Panc1 (cell line): ENCODE results near the gene TEN1. TPM values are rescaled to one million over a fixed set of nuclear protein-coding genes. Genes with fewer than 3 reads are reported as not detected.

Experiments
- ATAC-seq: fragments of 200-7000 bp; cut with Tn5 transposase; 2 replicates; pipeline ENCODE4 v1.9.1; 2020; ENCODE audit warnings: mild to moderate bottlenecking, moderate library complexity
- BruUV-seq: library from RNA; stranded (reverse); fragments of 400-500 nt; replicated peaks from 2 replicates; lab custom pipeline; 2021; lab: Mats Ljungman, UMichigan
- CTCF ChIA-PET: fragments of 300-600 bp; sonication (Branson Sonifier 250); formaldehyde crosslinking; loops from one replicate; lab custom pipeline; 2022; ENCODE audit warnings: antibody characterized with exemption; lab: Charles Lee
- POLR2A ChIA-PET: fragments of 300-600 bp; sonication (Branson Sonifier 250); formaldehyde crosslinking; loops from one replicate; lab custom pipeline; 2022; ENCODE audit warnings: antibody characterized with exemption; lab: Charles Lee
- DNase-seq: peaks from one replicate; pipeline ENCODE4 v3.0.0-alpha.2; 2010; ENCODE audit warnings: low read depth, low spot score
- H3K27ac ChIP-seq: 2 replicates; pipeline ENCODE4 v1.5.1; 2011; ENCODE audit warnings: mild to moderate bottlenecking, low read length, inconsistent platforms
- H3K27me3 ChIP-seq: fragments of 200-500 bp; sonication (Bioruptor generic); 2 replicates; pipeline ENCODE4 v1.6.0; 2014; ENCODE audit warnings: low read length, inconsistent platforms; ENCODE audit not compliant: control insufficient read depth, insufficient read depth
- H3K36me3 ChIP-seq: fragments of 200-500 bp; sonication (Bioruptor generic); 2 replicates; pipeline ENCODE4 v1.5.1; 2014; ENCODE audit warnings: inconsistent platforms, mild to moderate bottlenecking, low read length, moderate library complexity; ENCODE audit not compliant: control insufficient read depth, insufficient read depth
- H3K4me1 ChIP-seq: 2 replicates; pipeline ENCODE4 v1.5.1; 2011; ENCODE audit warnings: inconsistent platforms, mild to moderate bottlenecking, low read length, moderate library complexity; ENCODE audit not compliant: control insufficient read depth, insufficient read depth
- H3K4me3 ChIP-seq, 2 experiments: 2 replicates each; pipeline ENCODE4 v1.5.1; 2011 to 2012; ENCODE audit warnings: low read depth in 2 of 2, low read length in 2 of 2, mild to moderate bottlenecking in 2 of 2, inconsistent platforms in 1 of 2, moderate library complexity in 1 of 2
- H3K9me3 ChIP-seq: fragments of 200-500 bp; sonication (Bioruptor generic); 2 replicates; pipeline ENCODE4 v1.5.1; 2014; ENCODE audit warnings: low read depth, mild to moderate bottlenecking, inconsistent platforms, low read length, moderate library complexity; ENCODE audit not compliant: control insufficient read depth, insufficient read depth
- POLR2AphosphoS5 ChIP-seq: IDR thresholded peaks from 2 replicates; pipeline ENCODE4 v1.6.1; 2012; ENCODE audit warnings: mild to moderate bottlenecking, low read depth, low read length, moderate library complexity
- SIN3A ChIP-seq: IDR thresholded peaks from 2 replicates; pipeline ENCODE4 v1.6.1; 2012; ENCODE audit warnings: low read depth, mild to moderate bottlenecking, low read length, moderate library complexity, borderline replicate concordance; ENCODE audit not compliant: insufficient read depth
- TCF7L2 ChIP-seq: IDR thresholded peaks from 2 replicates; pipeline ENCODE4 v1.6.1; 2011; ENCODE audit warnings: mild to moderate bottlenecking, low read depth, low read length, inconsistent platforms
- in situ Hi-C: cut with HindIII; loops from 2 replicates; pipeline ENCODE4 v1.10.0; 2016; ENCODE audit warnings: low sequenced_read_pairs, low pct_unique_long_range_greater_than_20kb
- intact Hi-C: fragments of 100-400 bp; cut with micrococcal nuclease; formaldehyde crosslinking; loops from one replicate; pipeline ENCODE4 v1.10.0; 2022; ENCODE audit not compliant: unreplicated experiment
- total RNA-seq: library from RNA; stranded (reverse); gene quantifications from one replicate; pipeline ENCODE4 v1.2.1, GENCODE V29; 2021; ENCODE audit not compliant: unreplicated experiment
- TF ChIP-seq, protein P1 (sequence below), 2 experiments: IDR thresholded peaks; 2 replicates each; pipeline ENCODE4 v1.6.1; 2011 to 2012; ENCODE audit warnings: low read depth in 2 of 2, control low read depth in 1 of 2, low read length in 1 of 2, mild to moderate bottlenecking in 1 of 2, moderate library complexity in 1 of 2; ENCODE audit not compliant: insufficient read depth in 1 of 2
- TF ChIP-seq, protein P2 (sequence below): fragments of 450-650 bp; IDR thresholded peaks from 2 replicates; pipeline ENCODE4 v1.5.1; 2017; ENCODE audit warnings: mild to moderate bottlenecking

Gene TEN1
- total RNA-seq, 1 experiment from 2014 or later = 41.3 TPM

DNA sequence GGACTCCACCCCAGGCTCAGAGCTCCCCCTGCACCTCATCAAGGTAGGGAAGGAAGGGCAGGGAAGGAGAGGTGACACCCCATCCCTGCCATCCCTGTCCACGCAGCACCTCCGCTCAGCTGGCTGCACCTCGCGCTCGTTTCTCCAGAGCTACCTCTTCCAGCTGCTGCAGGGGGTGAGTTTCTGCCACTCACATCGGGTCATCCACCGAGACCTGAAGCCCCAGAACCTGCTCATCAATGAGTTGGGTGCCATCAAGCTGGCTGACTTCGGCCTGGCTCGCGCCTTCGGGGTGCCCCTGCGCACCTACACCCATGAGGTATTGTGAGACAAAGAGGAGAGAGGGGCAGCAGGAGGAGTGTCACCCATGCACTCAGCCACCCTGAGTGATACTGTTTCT lies 23.1 kb downstream of the TEN1 start:
- no TSS peak for BruUV-seq
- DNase-seq (no peak), ATAC-seq (no peak)
- TF ChIP-seq SIN3A (no peak), POLR2AphosphoS5 (no peak), TCF7L2 (no peak)
- TF ChIP-seq, protein P1, sequence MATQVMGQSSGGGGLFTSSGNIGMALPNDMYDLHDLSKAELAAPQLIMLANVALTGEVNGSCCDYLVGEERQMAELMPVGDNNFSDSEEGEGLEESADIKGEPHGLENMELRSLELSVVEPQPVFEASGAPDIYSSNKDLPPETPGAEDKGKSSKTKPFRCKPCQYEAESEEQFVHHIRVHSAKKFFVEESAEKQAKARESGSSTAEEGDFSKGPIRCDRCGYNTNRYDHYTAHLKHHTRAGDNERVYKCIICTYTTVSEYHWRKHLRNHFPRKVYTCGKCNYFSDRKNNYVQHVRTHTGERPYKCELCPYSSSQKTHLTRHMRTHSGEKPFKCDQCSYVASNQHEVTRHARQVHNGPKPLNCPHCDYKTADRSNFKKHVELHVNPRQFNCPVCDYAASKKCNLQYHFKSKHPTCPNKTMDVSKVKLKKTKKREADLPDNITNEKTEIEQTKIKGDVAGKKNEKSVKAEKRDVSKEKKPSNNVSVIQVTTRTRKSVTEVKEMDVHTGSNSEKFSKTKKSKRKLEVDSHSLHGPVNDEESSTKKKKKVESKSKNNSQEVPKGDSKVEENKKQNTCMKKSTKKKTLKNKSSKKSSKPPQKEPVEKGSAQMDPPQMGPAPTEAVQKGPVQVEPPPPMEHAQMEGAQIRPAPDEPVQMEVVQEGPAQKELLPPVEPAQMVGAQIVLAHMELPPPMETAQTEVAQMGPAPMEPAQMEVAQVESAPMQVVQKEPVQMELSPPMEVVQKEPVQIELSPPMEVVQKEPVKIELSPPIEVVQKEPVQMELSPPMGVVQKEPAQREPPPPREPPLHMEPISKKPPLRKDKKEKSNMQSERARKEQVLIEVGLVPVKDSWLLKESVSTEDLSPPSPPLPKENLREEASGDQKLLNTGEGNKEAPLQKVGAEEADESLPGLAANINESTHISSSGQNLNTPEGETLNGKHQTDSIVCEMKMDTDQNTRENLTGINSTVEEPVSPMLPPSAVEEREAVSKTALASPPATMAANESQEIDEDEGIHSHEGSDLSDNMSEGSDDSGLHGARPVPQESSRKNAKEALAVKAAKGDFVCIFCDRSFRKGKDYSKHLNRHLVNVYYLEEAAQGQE (IDR thresholded peaks at IDR 0.05; ENCODE audit: insufficient read depth in 1 of 2, low read depth in 2 of 2, low read length in 1 of 2) = no peak
- CTCF ChIA-PET = interaction anchor here (0.6 kb wide), 1 partner anchor 97 kb away, joined by 3 read pairs; the partner anchor contains the start of gene MRPL38
- in situ Hi-C loops (no loop called here), intact Hi-C loops (loop anchor here (5.0 kb wide), 1 partner anchor 95 kb away; no protein-coding TSS in a partner anchor)
- Histone ChIP-seq H3K36me3 (no peaks in the 10 kb centered on the region), H3K27ac (no peak overlapping the region), H3K4me1 (peaks cover 16% of the 10 kb centered on the region), H3K4me3 (no peak overlapping the region), H3K9me3 (no peaks in the 10 kb centered on the region), H3K27me3 (no peaks in the 10 kb centered on the region)
- POLR2A ChIA-PET = interaction anchor here (0.5 to 1.1 kb wide), 2 partner anchors 11 to 24 kb away, joined by 4 to 5 read pairs; partner anchors contain the start of genes ACOX1 and TEN1

DNA sequence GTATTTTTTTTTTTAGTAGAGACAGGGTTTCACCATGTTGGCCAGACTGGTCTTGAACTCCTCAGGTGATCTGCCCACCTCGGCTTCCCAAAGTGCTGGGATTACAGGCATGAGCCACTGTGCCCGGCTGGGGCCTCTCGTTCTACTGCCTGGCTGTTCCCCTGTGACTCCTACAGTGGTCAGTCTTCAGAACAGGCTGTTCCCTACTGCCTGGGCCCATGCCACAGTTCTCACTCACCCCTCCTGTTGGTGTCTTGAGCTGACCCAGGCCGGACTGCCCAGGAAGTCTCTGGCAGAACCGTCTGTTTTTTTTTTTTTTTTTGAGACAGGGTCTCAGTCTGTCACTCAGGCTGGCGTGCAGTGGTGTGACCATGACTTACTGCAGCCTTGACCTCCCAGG lies 24.9 kb downstream of the TEN1 start:
- intact Hi-C loops (loop anchor here (5.0 kb wide), 1 partner anchor 97 kb away; no protein-coding TSS in a partner anchor), in situ Hi-C loops (no loop called here)
- H3K9me3 ChIP-seq = no peaks in the 10 kb centered on the region
- peaks cover 15% of the 10 kb centered on the region for H3K4me1 ChIP-seq
- ChIA-PET CTCF (interaction anchor here (0.6 to 2.8 kb wide), 3 partner anchors 11 to 106 kb away, joined by 3 to 9 read pairs (median 4); no protein-coding TSS in a partner anchor), POLR2A (interaction anchor here (0.6 kb wide), 2 partner anchors 16 to 57 kb away, joined by 3 read pairs; no protein-coding TSS in a partner anchor)
- H3K36me3 ChIP-seq = no peaks in the 10 kb centered on the region
- no peak overlapping the region for H3K4me3 ChIP-seq
- DNase-seq (no peak), ATAC-seq (no peak)
- TF ChIP-seq TCF7L2 = no peak
- TF ChIP-seq, protein P1 (IDR thresholded peaks at IDR 0.05; ENCODE audit: insufficient read depth in 1 of 2, low read depth in 2 of 2, low read length in 1 of 2) = no peak
- TF ChIP-seq SIN3A = no peak
- TF ChIP-seq, protein P2, sequence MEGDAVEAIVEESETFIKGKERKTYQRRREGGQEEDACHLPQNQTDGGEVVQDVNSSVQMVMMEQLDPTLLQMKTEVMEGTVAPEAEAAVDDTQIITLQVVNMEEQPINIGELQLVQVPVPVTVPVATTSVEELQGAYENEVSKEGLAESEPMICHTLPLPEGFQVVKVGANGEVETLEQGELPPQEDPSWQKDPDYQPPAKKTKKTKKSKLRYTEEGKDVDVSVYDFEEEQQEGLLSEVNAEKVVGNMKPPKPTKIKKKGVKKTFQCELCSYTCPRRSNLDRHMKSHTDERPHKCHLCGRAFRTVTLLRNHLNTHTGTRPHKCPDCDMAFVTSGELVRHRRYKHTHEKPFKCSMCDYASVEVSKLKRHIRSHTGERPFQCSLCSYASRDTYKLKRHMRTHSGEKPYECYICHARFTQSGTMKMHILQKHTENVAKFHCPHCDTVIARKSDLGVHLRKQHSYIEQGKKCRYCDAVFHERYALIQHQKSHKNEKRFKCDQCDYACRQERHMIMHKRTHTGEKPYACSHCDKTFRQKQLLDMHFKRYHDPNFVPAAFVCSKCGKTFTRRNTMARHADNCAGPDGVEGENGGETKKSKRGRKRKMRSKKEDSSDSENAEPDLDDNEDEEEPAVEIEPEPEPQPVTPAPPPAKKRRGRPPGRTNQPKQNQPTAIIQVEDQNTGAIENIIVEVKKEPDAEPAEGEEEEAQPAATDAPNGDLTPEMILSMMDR = no peak
- TF ChIP-seq POLR2AphosphoS5 = no peak
- H3K27me3 ChIP-seq = no peaks in the 10 kb centered on the region
- BruUV-seq = no TSS peak
- no peak overlapping the region for H3K27ac ChIP-seq
